T follicular helper cell (primary cell): ENCODE data around the gene SDK2.

Experiments
- DNase-seq: peaks from one replicate; pipeline ENCODE4 v3.0.0-alpha.2; 2020; ENCODE audit warnings: low read depth

SDK2 gene

GRCh38 chr17:73391331-73392265 is 252.6 kb downstream of the SDK2 start:
- no peak for DNase-seq

- no peak for DNase-seq
Observed at GRCh38 chr17:73390851-73391250, 253.4 kb downstream of the SDK2 start.

GRCh38 chr17:73390221-73390620 is 254.0 kb downstream of the SDK2 start:
- no peak for DNase-seq

GRCh38 chr17:73389411-73389810 is 254.8 kb downstream of the SDK2 start:
- no peak for DNase-seq

- DNase-seq, result no peak
Observed at GRCh38 chr17:73388578-73388905, 255.7 kb downstream of the SDK2 start.

- DNase-seq, result no peak
Observed at GRCh38 chr17:73387746-73388577, 256.3 kb downstream of the SDK2 start.

GRCh38 chr17:73386561-73386960 is 257.7 kb downstream of the SDK2 start:
- DNase-seq, result no peak

- no peak for DNase-seq
Observed at GRCh38 chr17:73384926-73385325, 259.3 kb downstream of the SDK2 start.

- DNase-seq, result no peak
Observed at GRCh38 chr17:73380439-73381106, 263.7 kb downstream of the SDK2 start.

GRCh38 chr17:73379826-73380225 is 264.4 kb downstream of the SDK2 start:
- no peak for DNase-seq

- no peak for DNase-seq
Observed at GRCh38 chr17:73378974-73379470, 265.2 kb downstream of the SDK2 start.

GRCh38 chr17:73376636-73377035 is 267.6 kb downstream of the SDK2 start:
- no peak for DNase-seq

GRCh38 chr17:73376152-73376551 is 268.1 kb downstream of the SDK2 start:
- no peak for DNase-seq

- DNase-seq, result no peak
Observed at GRCh38 chr17:73371836-73372235, 272.4 kb downstream of the SDK2 start.

- no peak for DNase-seq
Observed at GRCh38 chr17:73371285-73371684, 273.0 kb downstream of the SDK2 start.

- DNase-seq, result peak; percentile 58
Observed at GRCh38 chr17:73369817-73370490, 274.3 kb downstream of the SDK2 start.

- DNase-seq, result no peak
Observed at GRCh38 chr17:73369111-73369521, 275.1 kb downstream of the SDK2 start.

GRCh38 chr17:73368085-73368631 is 276.1 kb downstream of the SDK2 start:
- DNase-seq, result no peak

- no peak for DNase-seq
Observed at GRCh38 chr17:73365906-73366623, 278.2 kb downstream of the SDK2 start.

- DNase-seq, result no peak
Observed at GRCh38 chr17:73365301-73365874, 278.9 kb downstream of the SDK2 start.
